CD14-positive monocyte (primary cell): ENCODE results near the gene UBE2J2. TPM values are rescaled to one million over a fixed set of nuclear protein-coding genes. Genes with fewer than 3 reads are reported as not detected.

ENCODE experiments used
- DNase-seq, 3 donors: peaks; one replicate each; pipeline ENCODE4 v3.0.0-alpha.2; 2011 to 2022
- H2AFZ ChIP-seq: 2 replicates; pipeline ENCODE4 v1.6.0; 2012; ENCODE audit warnings: mild to moderate bottlenecking, low read depth, low read length, inconsistent platforms; ENCODE audit not compliant: insufficient read depth, poor library complexity, severe bottlenecking
- H3K27ac ChIP-seq, 2 donors: 1 replicate in 1 of 2; 2 replicates in 1 of 2; pipeline ENCODE4 v1.5.1; 2012 to 2013; ENCODE audit warnings: low read length in 2 of 2, control low read depth in 1 of 2, inconsistent platforms in 1 of 2, low read depth in 1 of 2, mild to moderate bottlenecking in 1 of 2
- H3K27me3 ChIP-seq, 2 donors: one replicate each; pipeline versions ENCODE4 v1.6.0 to v1.6.1; 2011 to 2013; ENCODE audit warnings: low read length in 2 of 2; ENCODE audit not compliant: control insufficient read depth in 2 of 2, insufficient read depth in 2 of 2
- H3K36me3 ChIP-seq, 2 donors: replicated peaks in 1 of 2; 1 replicate in 1 of 2; 2 replicates in 1 of 2; pipeline versions ENCODE4 v1.5.1 to v1.6.1; 2012 to 2013; ENCODE audit warnings: low read length in 2 of 2, control low read depth in 1 of 2, inconsistent platforms in 1 of 2, mild to moderate bottlenecking in 1 of 2; ENCODE audit not compliant: insufficient read depth in 2 of 2, control insufficient read depth in 1 of 2
- H3K4me1 ChIP-seq, 2 donors: 1 replicate in 1 of 2; 2 replicates in 1 of 2; pipeline versions ENCODE4 v1.5.1 to v1.6.1; 2012 to 2013; ENCODE audit warnings: low read length in 2 of 2, control low read depth in 1 of 2, inconsistent platforms in 1 of 2, mild to moderate bottlenecking in 1 of 2, moderate library complexity in 1 of 2; ENCODE audit not compliant: insufficient read depth in 2 of 2, control insufficient read depth in 1 of 2
- H3K4me2 ChIP-seq: replicated peaks from 2 replicates; pipeline ENCODE3; 2012; ENCODE audit warnings: low read length, moderate library complexity, mild to moderate bottlenecking; ENCODE audit not compliant: poor library complexity, severe bottlenecking; ENCODE audit errors: extremely low read depth
- H3K4me3 ChIP-seq, 3 experiments: fragments of 200-600 bp in 1 of 3; sonication (generic) in 1 of 3; replicated peaks in 1 of 3; 1 replicate in 2 of 3; 2 replicates in 1 of 3; pipeline ENCODE4 v1.5.1; 2011 to 2013; ENCODE audit warnings: low read length in 3 of 3, mild to moderate bottlenecking in 3 of 3, control low read depth in 2 of 3, low read depth in 2 of 3, inconsistent platforms in 1 of 3, moderate library complexity in 1 of 3
- H3K79me2 ChIP-seq: 2 replicates; pipeline ENCODE4 v1.6.0; 2012; ENCODE audit warnings: mild to moderate bottlenecking, control low read depth, inconsistent platforms, low read length, moderate library complexity; ENCODE audit not compliant: insufficient read depth
- H3K9ac ChIP-seq: 2 replicates; pipeline ENCODE4 v1.6.0; 2017; ENCODE audit warnings: low read length, mild to moderate bottlenecking; ENCODE audit not compliant: insufficient read depth, poor library complexity, severe bottlenecking
- H3K9me3 ChIP-seq, 2 donors: replicated peaks in 1 of 2; 1 replicate in 1 of 2; 2 replicates in 1 of 2; pipeline versions ENCODE4 v1.5.1 to v1.6.1; 2012 to 2013; ENCODE audit warnings: low read length in 2 of 2, control low read depth in 1 of 2; ENCODE audit not compliant: control insufficient read depth in 1 of 2, insufficient read depth in 1 of 2
- H4K20me1 ChIP-seq: 2 replicates; pipeline ENCODE4 v1.6.0; 2012; ENCODE audit warnings: mild to moderate bottlenecking, low read length, control low read depth, moderate library complexity; ENCODE audit not compliant: insufficient read depth
- H3K27ac Mint-ChIP-seq, 7 donors: one replicate each; pipeline ENCODE4 v1.8.0; 2020; ENCODE audit warnings: mild to moderate bottlenecking in 7 of 7, mixed read lengths in 7 of 7, moderate library complexity in 6 of 7, inconsistent platforms in 2 of 7
- H3K27me3 Mint-ChIP-seq, 3 donors: one replicate each; pipeline ENCODE4 v1.8.0; 2021 to 2022; ENCODE audit warnings: low read depth in 3 of 3, mild to moderate bottlenecking in 3 of 3, mixed read lengths in 3 of 3, moderate library complexity in 3 of 3, inconsistent platforms in 1 of 3
- H3K36me3 Mint-ChIP-seq, 2 donors: one replicate each; pipeline ENCODE4 v1.8.0; 2020; ENCODE audit warnings: mixed read lengths in 2 of 2, inconsistent platforms in 1 of 2, mild to moderate bottlenecking in 1 of 2
- H3K4me1 Mint-ChIP-seq: one replicate; pipeline ENCODE4 v1.8.0; 2020; ENCODE audit warnings: mild to moderate bottlenecking, mixed read lengths
- H3K4me3 Mint-ChIP-seq, 2 donors: one replicate each; pipeline ENCODE4 v1.8.0; 2020; ENCODE audit warnings: mild to moderate bottlenecking in 2 of 2, mixed read lengths in 2 of 2, moderate library complexity in 1 of 2
- H3K9me3 Mint-ChIP-seq, 7 donors: one replicate each; pipeline ENCODE4 v1.8.0; 2020 to 2022; ENCODE audit warnings: mixed read lengths in 7 of 7, mild to moderate bottlenecking in 6 of 7, moderate library complexity in 6 of 7, inconsistent platforms in 2 of 7
- WGBS: methylation state at CpG from one replicate; pipeline ENCODE4 v1.1.5; 2013; ENCODE audit warnings: missing lambda C conversion rate; ENCODE audit not compliant: insufficient coverage; 5-methylcytosine and 5-hydroxymethylcytosine counted together
- intact Hi-C, 2 donors: fragments of 100-400 bp; cut with micrococcal nuclease; formaldehyde crosslinking; loops; one replicate each; pipeline versions ENCODE4 v1.15.0 to v1.15.1; 2023
- polyA plus RNA-seq, 3 donors: library from polyadenylated mRNA; depleted of rRNA in 1 of 3; unstranded in 2 of 3; stranded (reverse) in 1 of 3; fragments of 300-500 nt in 2 of 3; fragments of >200 nt in 1 of 3; fragmentation: Illumina TruSeq in 2 of 3; gene quantifications; 1 replicate in 2 of 3; 2 replicates in 1 of 3; pipeline ENCODE4 v1.2.3, GENCODE V29; 2012 to 2021
- TF ChIP-seq, protein P1 (sequence below): fragments of 200-600 bp; IDR thresholded peaks from one replicate; pipeline ENCODE4 v1.8.0; 2022; ENCODE audit warnings: antibody characterized with exemption, mild to moderate bottlenecking

The UBE2J2 gene
- polyA plus RNA-seq, 3 donors = 36.5 to 83.2 (median 72.1) TPM

DNA sequence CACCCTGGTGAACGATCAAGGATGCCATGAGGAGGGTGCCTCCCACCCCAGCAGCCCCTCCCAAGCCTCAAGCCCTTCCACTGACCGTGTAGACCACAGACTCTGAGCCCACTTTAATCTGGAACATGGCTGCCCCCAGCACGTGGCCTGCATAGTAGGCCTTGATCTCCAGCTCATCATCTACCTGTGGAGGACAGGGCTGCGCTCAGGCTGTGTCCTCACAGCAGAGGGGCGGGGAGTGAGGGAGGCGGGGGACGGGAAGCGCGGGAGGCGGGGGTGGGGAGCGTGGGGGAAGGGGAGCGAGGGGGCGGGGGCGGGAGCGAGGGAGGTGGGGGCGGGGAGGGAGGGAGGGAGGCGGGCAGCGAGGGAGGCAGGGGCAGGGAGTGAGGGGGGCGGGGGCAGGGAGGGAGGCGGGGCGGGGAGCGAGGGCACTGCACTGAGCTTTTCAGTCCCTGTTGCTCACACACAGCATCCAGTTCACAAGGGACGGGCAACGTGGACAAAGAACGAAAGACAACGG, 41.8 kb upstream of the UBE2J2 start:
- intact Hi-C loops = no loop called here
- WGBS = 96% methylated on average over 6 of the region's 26 CpGs
- H2AFZ ChIP-seq = no peak overlapping the region
- H4K20me1 ChIP-seq = peaks cover 68% of the 10 kb centered on the region
- Mint-ChIP-seq H3K27ac (no peak overlapping the region), H3K36me3 (peaks cover 51 to 91% of the 10 kb centered on the region in 2 donors), H3K4me1 (no peaks in the 10 kb centered on the region), H3K9me3 (no peaks in the 10 kb centered on the region), H3K4me3 (no peak overlapping the region), H3K27me3 (no peaks in the 10 kb centered on the region)
- no peak overlapping the region for H3K9ac ChIP-seq
- no peak overlapping the region for H3K4me2 ChIP-seq
- peaks cover 9% of the 10 kb centered on the region for H3K79me2 ChIP-seq
- DNase-seq = no peak
- no peak overlapping the region for H3K27ac ChIP-seq
- H3K4me3 ChIP-seq = no peak overlapping the region
- no peaks in the 10 kb centered on the region for H3K9me3 ChIP-seq
- TF ChIP-seq, protein P1, sequence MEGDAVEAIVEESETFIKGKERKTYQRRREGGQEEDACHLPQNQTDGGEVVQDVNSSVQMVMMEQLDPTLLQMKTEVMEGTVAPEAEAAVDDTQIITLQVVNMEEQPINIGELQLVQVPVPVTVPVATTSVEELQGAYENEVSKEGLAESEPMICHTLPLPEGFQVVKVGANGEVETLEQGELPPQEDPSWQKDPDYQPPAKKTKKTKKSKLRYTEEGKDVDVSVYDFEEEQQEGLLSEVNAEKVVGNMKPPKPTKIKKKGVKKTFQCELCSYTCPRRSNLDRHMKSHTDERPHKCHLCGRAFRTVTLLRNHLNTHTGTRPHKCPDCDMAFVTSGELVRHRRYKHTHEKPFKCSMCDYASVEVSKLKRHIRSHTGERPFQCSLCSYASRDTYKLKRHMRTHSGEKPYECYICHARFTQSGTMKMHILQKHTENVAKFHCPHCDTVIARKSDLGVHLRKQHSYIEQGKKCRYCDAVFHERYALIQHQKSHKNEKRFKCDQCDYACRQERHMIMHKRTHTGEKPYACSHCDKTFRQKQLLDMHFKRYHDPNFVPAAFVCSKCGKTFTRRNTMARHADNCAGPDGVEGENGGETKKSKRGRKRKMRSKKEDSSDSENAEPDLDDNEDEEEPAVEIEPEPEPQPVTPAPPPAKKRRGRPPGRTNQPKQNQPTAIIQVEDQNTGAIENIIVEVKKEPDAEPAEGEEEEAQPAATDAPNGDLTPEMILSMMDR = no peak
- H3K36me3 ChIP-seq = peaks cover 73 to 90% of the 10 kb centered on the region in 2 donors
- H3K27me3 ChIP-seq = no peaks in the 10 kb centered on the region
- no peaks in the 10 kb centered on the region for H3K4me1 ChIP-seq

- TF ChIP-seq, protein P1 = no peak
- no peaks in the 10 kb centered on the region for H3K27me3 ChIP-seq
- H3K27ac ChIP-seq = no peak overlapping the region
- peaks cover 0 to under 1% of the 10 kb centered on the region in 2 donors for H3K4me1 ChIP-seq
- H3K36me3 ChIP-seq = peaks cover 70 to 87% of the 10 kb centered on the region in 2 donors
- peaks cover 4% of the 10 kb centered on the region for H3K79me2 ChIP-seq
- peaks cover 61% of the 10 kb centered on the region for H4K20me1 ChIP-seq
- intact Hi-C loops = no loop called here
- H3K4me1 Mint-ChIP-seq = peaks cover under 1% of the 10 kb centered on the region
- peak overlapping the region in 2 of 7 donors; percentile 9 to 42 for H3K27ac Mint-ChIP-seq
- 95% methylated on average over 22 of the region's 23 CpGs for WGBS
- peaks cover 47 to 87% of the 10 kb centered on the region in 2 donors for H3K36me3 Mint-ChIP-seq
- no peak overlapping the region for H2AFZ ChIP-seq
- no peak overlapping the region for H3K4me2 ChIP-seq
- H3K9me3 Mint-ChIP-seq = no peaks in the 10 kb centered on the region
- no peak overlapping the region for H3K4me3 ChIP-seq
- no peak for DNase-seq
- H3K4me3 Mint-ChIP-seq = no peak overlapping the region
- H3K27me3 Mint-ChIP-seq = no peaks in the 10 kb centered on the region
- no peaks in the 10 kb centered on the region for H3K9me3 ChIP-seq
- H3K9ac ChIP-seq = no peak overlapping the region
Measured at GRCh38 chr1:1314678-1315335, 41.2 kb upstream of the UBE2J2 start.
